ENCODE results near the gene EXPH5. TPM values are rescaled to one million over a fixed set of nuclear protein-coding genes. Genes with fewer than 3 reads are reported as not detected.
A peak's percentile ranks its signal among the peaks of the same experiment; 100 is the strongest.
"Not testable (repeated sequence)": the region's sequence is repeated elsewhere in the genome, so short reads cannot be mapped to it uniquely, and the experiment has no call there.

The EXPH5 gene
- total RNA-seq = 1 to 10 TPM; 2.0 to 2.4 TPM

- H3K27me3 Mint-ChIP-seq = peaks cover 21% of the 10 kb centered on the region
- H3K9me3 Mint-ChIP-seq (ENCODE audit: low read depth) = no peaks in the 10 kb centered on the region
- ATAC-seq (peak; percentile 99), DNase-seq (peak; percentile 92)
- H3K4me3 Mint-ChIP-seq = peak within 1 kb of the TSS; percentile 94
- peaks cover 4% of the 10 kb centered on the region for H3K36me3 Mint-ChIP-seq (ENCODE audit: low read depth)
- H3K27ac Mint-ChIP-seq = peak within 1 kb of the TSS; percentile 98
- ChIA-PET POLR2A (interaction anchor here (0.5 to 0.6 kb wide), 2 partner anchors 97 to 770 kb away, joined by 3 read pairs; no protein-coding TSS in a partner anchor), CTCF (interaction anchor here (0.6 to 1.1 kb wide), 2 partner anchors 51 to 602 kb away, joined by 3 read pairs; no protein-coding TSS in a partner anchor)
- intact Hi-C loops (cut with DNase I, micrococcal nuclease) = loop anchor here (1.0 to 10.0 kb wide), 8 partner anchors 28 to 1029 kb away; partner anchors contain the start of genes ACAT1 (in 2 of the 2), C11orf65 (in 2 of the 2), NPAT (in 2 of the 2) and ALKBH8 (in 1 of the 2)
- H3K4me1 Mint-ChIP-seq = peaks cover 15% of the 10 kb centered on the region
These were observed at the start of gene EXPH5 for GRCh38 chr11:108593214-108593922. Gene EXPH5, minus strand, starts transcription at chr11:108593768. Its CDS starts 232 bp downstream, at chr11:108593536.

- H3K27me3 Mint-ChIP-seq; H3K9me3 Mint-ChIP-seq (ENCODE audit: low read depth); intact Hi-C loops (cut with DNase I, micrococcal nuclease); H3K4me3 Mint-ChIP-seq; CTCF ChIA-PET; ATAC-seq; POLR2A ChIA-PET; H3K27ac Mint-ChIP-seq; H3K36me3 Mint-ChIP-seq (ENCODE audit: low read depth); DNase-seq; H3K4me1 Mint-ChIP-seq: not testable (repeated sequence)
These were observed 48.2 kb upstream of the EXPH5 start for GRCh38 chr11:108641752-108642151.

GRCh38 chr11:108639146-108639545 lies 45.6 kb upstream of the EXPH5 start:
- ATAC-seq (no peak), DNase-seq (no peak)
- no peak overlapping the region for H3K4me3 Mint-ChIP-seq
- CTCF ChIA-PET = interaction anchor here (0.7 to 2.2 kb wide), 2 partner anchors 10 to 198 kb away, joined by 3 to 7 read pairs; no protein-coding TSS in a partner anchor
- no peaks in the 10 kb centered on the region for H3K4me1 Mint-ChIP-seq
- peaks cover 16% of the 10 kb centered on the region for H3K27me3 Mint-ChIP-seq
- H3K9me3 Mint-ChIP-seq (ENCODE audit: low read depth) = no peaks in the 10 kb centered on the region
- intact Hi-C loops (cut with DNase I, micrococcal nuclease) = no loop called here
- POLR2A ChIA-PET = no interaction called here
- no peaks in the 10 kb centered on the region for H3K36me3 Mint-ChIP-seq (ENCODE audit: low read depth)
- H3K27ac Mint-ChIP-seq = no peak overlapping the region

- Mint-ChIP-seq H3K27ac (no peak overlapping the region), H3K4me1 (no peaks in the 10 kb centered on the region), H3K4me3 (no peak overlapping the region), H3K36me3 (ENCODE audit: low read depth) (no peaks in the 10 kb centered on the region), H3K9me3 (ENCODE audit: low read depth) (no peaks in the 10 kb centered on the region), H3K27me3 (peaks cover 17% of the 10 kb centered on the region)
- DNase-seq (no peak), ATAC-seq (no peak)
- intact Hi-C loops (cut with DNase I, micrococcal nuclease) = no loop called here
- ChIA-PET POLR2A (interaction anchor here (0.6 to 0.7 kb wide), 2 partner anchors 125 to 165 kb away, joined by 3 to 5 read pairs; no protein-coding TSS in a partner anchor), CTCF (no interaction called here)
These were observed 42.7 kb upstream of the EXPH5 start for GRCh38 chr11:108636222-108636621.

- ChIA-PET CTCF (interaction anchor here (1.2 kb wide), 1 partner anchor 14 kb away, joined by 3 read pairs; no protein-coding TSS in a partner anchor), POLR2A (interaction anchor here (0.6 kb wide), 1 partner anchor 1060 kb away, joined by 3 read pairs; no protein-coding TSS in a partner anchor)
- Mint-ChIP-seq H3K27ac (no peak overlapping the region), H3K4me3 (no peak overlapping the region), H3K27me3 (peaks cover 17% of the 10 kb centered on the region), H3K4me1 (no peaks in the 10 kb centered on the region), H3K36me3 (ENCODE audit: low read depth) (no peaks in the 10 kb centered on the region), H3K9me3 (ENCODE audit: low read depth) (no peaks in the 10 kb centered on the region)
- no peak for ATAC-seq
- no peak for DNase-seq
- intact Hi-C loops (cut with DNase I, micrococcal nuclease) = no loop called here
These were observed 41.5 kb upstream of the EXPH5 start for GRCh38 chr11:108635106-108635505.

- ChIA-PET CTCF (interaction anchor here (1.2 to 1.8 kb wide), 2 partner anchors 11 to 460 kb away, joined by 5 read pairs; no protein-coding TSS in a partner anchor), POLR2A (interaction anchor here (0.6 kb wide), 1 partner anchor 515 kb away, joined by 5 read pairs; no protein-coding TSS in a partner anchor)
- Mint-ChIP-seq H3K27me3 (peaks cover 19% of the 10 kb centered on the region), H3K27ac (no peak overlapping the region), H3K4me3 (no peak overlapping the region), H3K4me1 (no peaks in the 10 kb centered on the region), H3K9me3 (ENCODE audit: low read depth) (peaks cover 2% of the 10 kb centered on the region), H3K36me3 (ENCODE audit: low read depth) (no peaks in the 10 kb centered on the region)
- intact Hi-C loops (cut with DNase I, micrococcal nuclease) = no loop called here
- no peak for DNase-seq
- no peak for ATAC-seq
These were observed 38.6 kb upstream of the EXPH5 start for GRCh38 chr11:108632041-108632704.

- ChIA-PET POLR2A (no interaction called here), CTCF (interaction anchor here (1.0 to 1.5 kb wide), 2 partner anchors 12 to 20 kb away, joined by 3 to 4 read pairs; no protein-coding TSS in a partner anchor)
- intact Hi-C loops (cut with DNase I, micrococcal nuclease) = no loop called here
- peaks cover 8% of the 10 kb centered on the region for H3K4me1 Mint-ChIP-seq
- H3K9me3 Mint-ChIP-seq (ENCODE audit: low read depth) = peaks cover 2% of the 10 kb centered on the region
- no peaks in the 10 kb centered on the region for H3K36me3 Mint-ChIP-seq (ENCODE audit: low read depth)
- H3K4me3 Mint-ChIP-seq = no peak overlapping the region
- DNase-seq (no peak), ATAC-seq (no peak)
- H3K27ac Mint-ChIP-seq = no peak overlapping the region
- H3K27me3 Mint-ChIP-seq = peaks cover 18% of the 10 kb centered on the region
These were observed 35.7 kb upstream of the EXPH5 start for GRCh38 chr11:108629274-108629673.

- peaks cover 2% of the 10 kb centered on the region for H3K9me3 Mint-ChIP-seq (ENCODE audit: low read depth)
- no peak overlapping the region for H3K27ac Mint-ChIP-seq
- POLR2A ChIA-PET = interaction anchor here (0.6 kb wide), 2 partner anchors 19 to 76 kb away, joined by 3 to 4 read pairs; no protein-coding TSS in a partner anchor
- DNase-seq = no peak
- no peak for ATAC-seq
- intact Hi-C loops (cut with DNase I, micrococcal nuclease) = no loop called here
- peaks cover 16% of the 10 kb centered on the region for H3K27me3 Mint-ChIP-seq
- CTCF ChIA-PET = no interaction called here
- H3K4me3 Mint-ChIP-seq = no peak overlapping the region
- H3K4me1 Mint-ChIP-seq = peaks cover 11% of the 10 kb centered on the region
- H3K36me3 Mint-ChIP-seq (ENCODE audit: low read depth) = no peaks in the 10 kb centered on the region
These were observed 35.2 kb upstream of the EXPH5 start for GRCh38 chr11:108628812-108629211.

GRCh38 chr11:108628326-108628725 lies 34.8 kb upstream of the EXPH5 start:
- H3K27ac Mint-ChIP-seq = no peak overlapping the region
- H3K4me3 Mint-ChIP-seq = no peak overlapping the region
- ChIA-PET POLR2A (interaction anchor here (0.6 kb wide), 2 partner anchors 18 to 75 kb away, joined by 3 to 4 read pairs; no protein-coding TSS in a partner anchor), CTCF (no interaction called here)
- intact Hi-C loops (cut with DNase I, micrococcal nuclease) = no loop called here
- peaks cover 18% of the 10 kb centered on the region for H3K27me3 Mint-ChIP-seq
- peaks cover 11% of the 10 kb centered on the region for H3K4me1 Mint-ChIP-seq
- DNase-seq (no peak), ATAC-seq (no peak)
- H3K9me3 Mint-ChIP-seq (ENCODE audit: low read depth) = peaks cover 2% of the 10 kb centered on the region
- H3K36me3 Mint-ChIP-seq (ENCODE audit: low read depth) = no peaks in the 10 kb centered on the region

GRCh38 chr11:108624196-108624925 lies 30.8 kb upstream of the EXPH5 start:
- peaks cover 2% of the 10 kb centered on the region for H3K9me3 Mint-ChIP-seq (ENCODE audit: low read depth)
- H3K4me1 Mint-ChIP-seq = peaks cover 23% of the 10 kb centered on the region
- no peak overlapping the region for H3K27ac Mint-ChIP-seq
- ChIA-PET POLR2A (no interaction called here), CTCF (no interaction called here)
- H3K4me3 Mint-ChIP-seq = no peak overlapping the region
- intact Hi-C loops (cut with DNase I, micrococcal nuclease) = no loop called here
- peaks cover 26% of the 10 kb centered on the region for H3K27me3 Mint-ChIP-seq
- H3K36me3 Mint-ChIP-seq (ENCODE audit: low read depth) = no peaks in the 10 kb centered on the region
- ATAC-seq (peak; percentile 46), DNase-seq (no peak)

GRCh38 chr11:108622341-108622740 lies 28.8 kb upstream of the EXPH5 start:
- Mint-ChIP-seq H3K27ac (no peak overlapping the region), H3K27me3 (peaks cover 29% of the 10 kb centered on the region), H3K36me3 (ENCODE audit: low read depth) (no peaks in the 10 kb centered on the region), H3K4me1 (peaks cover 23% of the 10 kb centered on the region), H3K9me3 (ENCODE audit: low read depth) (no peaks in the 10 kb centered on the region), H3K4me3 (no peak overlapping the region)
- DNase-seq (no peak), ATAC-seq (no peak)
- intact Hi-C loops (cut with DNase I, micrococcal nuclease) = no loop called here
- ChIA-PET POLR2A (no interaction called here), CTCF (interaction anchor here (1.0 to 1.3 kb wide), 2 partner anchors 10 to 57 kb away, joined by 3 to 5 read pairs; no protein-coding TSS in a partner anchor)
